Endothelial cell of umbilical vein (primary cell): ENCODE results near the gene LAD1. TPM values are rescaled to one million over a fixed set of nuclear protein-coding genes. Genes with fewer than 3 reads are reported as not detected.

Source experiments
- BruUV-seq: library from RNA; stranded (reverse); fragments of 400-500 nt; replicated peaks from 2 replicates; lab custom pipeline; 2021; lab: Mats Ljungman, UMichigan
- CTCF ChIA-PET: fragments of 300-600, 350-600 bp; sonication (Branson Sonifier 250); formaldehyde crosslinking; loops from one replicate; lab custom pipeline; 2021; ENCODE audit warnings: antibody characterized with exemption, inconsistent platforms; lab: Charles Lee
- POLR2A ChIA-PET: fragments of 300-600, 350-600 bp; sonication (Branson Sonifier 250); formaldehyde crosslinking; loops from one replicate; lab custom pipeline; 2021; ENCODE audit warnings: antibody characterized with exemption, inconsistent platforms; lab: Charles Lee
- DNase-seq: peaks from one replicate; pipeline ENCODE4 v3.0.0-alpha.2; 2011; ENCODE audit warnings: low read depth, low spot score
- FAIRE-seq: peaks from 2 replicates; lab custom pipeline; 2011; peaks lifted over from hg19 to GRCh38; lab: Jason Lieb, UNC
- H2AFZ ChIP-seq: 2 replicates; pipeline ENCODE4 v1.6.0; 2012; ENCODE audit warnings: low read depth, low read length, control low read depth, inconsistent platforms
- H3K27ac ChIP-seq: 2 replicates; pipeline ENCODE4 v1.5.1; 2011; ENCODE audit warnings: low read depth, mild to moderate bottlenecking, control low read depth, low read length, moderate library complexity; ENCODE audit not compliant: insufficient read depth
- H3K27me3 ChIP-seq, 2 experiments: 2 replicates each; pipeline versions ENCODE4 v1.6.0 to v1.6.1; 2011; ENCODE audit warnings: low read length in 2 of 2, mixed read lengths in 1 of 2; ENCODE audit not compliant: control insufficient read depth in 2 of 2, insufficient read depth in 2 of 2
- H3K36me3 ChIP-seq, 2 experiments: 2 replicates in 1 of 2; 3 replicates in 1 of 2; pipeline ENCODE4 v1.5.1; 2011; ENCODE audit warnings: low read length in 2 of 2, mild to moderate bottlenecking in 1 of 2, moderate library complexity in 1 of 2; ENCODE audit not compliant: control insufficient read depth in 2 of 2, insufficient read depth in 2 of 2; ENCODE audit errors: extremely low read depth in 1 of 2
- H3K4me1 ChIP-seq: 3 replicates; pipeline ENCODE4 v1.5.1; 2011; ENCODE audit warnings: mild to moderate bottlenecking, low read length; ENCODE audit not compliant: control insufficient read depth, insufficient read depth; ENCODE audit errors: extremely low read depth
- H3K4me2 ChIP-seq: 2 replicates; pipeline ENCODE4 v1.6.1; 2011; ENCODE audit warnings: low read length, control low read depth, mixed read lengths; ENCODE audit not compliant: insufficient read depth
- H3K4me3 ChIP-seq, 3 experiments: fragments of 200-600 bp in 1 of 3; sonication (generic), shearing (Covaris generic) in 1 of 3; replicated peaks in 1 of 3; 2 replicates each; pipeline ENCODE4 v1.5.1; 2011 to 2016; ENCODE audit warnings: control low read depth in 3 of 3, low read length in 3 of 3, mild to moderate bottlenecking in 2 of 3, inconsistent platforms in 1 of 3, low read depth in 1 of 3, moderate library complexity in 1 of 3; ENCODE audit not compliant: insufficient read depth in 1 of 3
- H3K79me2 ChIP-seq: 2 replicates; pipeline ENCODE4 v1.6.0; 2012; ENCODE audit warnings: low read length, inconsistent platforms; ENCODE audit not compliant: control insufficient read depth, insufficient read depth
- H3K9ac ChIP-seq: replicated peaks from 2 replicates; pipeline ENCODE3; 2011; ENCODE audit warnings: low read length, control low read depth; ENCODE audit not compliant: insufficient read depth; ENCODE audit errors: extremely low read depth
- H3K9me1 ChIP-seq: replicated peaks from 3 replicates; pipeline ENCODE4 v1.6.0; 2011; ENCODE audit warnings: mild to moderate bottlenecking, low read length; ENCODE audit not compliant: control insufficient read depth, insufficient read depth; ENCODE audit errors: extremely low read depth
- H3K9me3 ChIP-seq: replicated peaks from 2 replicates; pipeline ENCODE4 v1.5.1; 2012; ENCODE audit warnings: low read length, inconsistent platforms; ENCODE audit not compliant: control insufficient read depth, insufficient read depth
- H4K20me1 ChIP-seq: replicated peaks from 2 replicates; pipeline ENCODE3; 2011; ENCODE audit warnings: mild to moderate bottlenecking, low read length; ENCODE audit not compliant: control insufficient read depth, insufficient read depth; ENCODE audit errors: extremely low read depth
- EZH2 ChIP-seq: IDR thresholded peaks from 2 replicates; pipeline ENCODE4 v1.6.1; 2012; ENCODE audit warnings: borderline replicate concordance, low read depth, mild to moderate bottlenecking, moderate library complexity, low read length, inconsistent platforms; ENCODE audit not compliant: severe bottlenecking
- FOS ChIP-seq: IDR thresholded peaks from 2 replicates; pipeline ENCODE4 v1.6.1; 2011; ENCODE audit warnings: mild to moderate bottlenecking, low read length, moderate library complexity, borderline replicate concordance; ENCODE audit not compliant: insufficient read depth
- GATA2 ChIP-seq: IDR thresholded peaks from 2 replicates; pipeline ENCODE4 v1.7.0; 2011; ENCODE audit warnings: low read depth, mild to moderate bottlenecking, moderate library complexity, mixed read lengths, low read length; ENCODE audit not compliant: insufficient read length, insufficient read depth
- JUN ChIP-seq: IDR thresholded peaks from 2 replicates; pipeline ENCODE4 v1.6.1; 2011; ENCODE audit warnings: borderline replicate concordance, low read depth; ENCODE audit not compliant: insufficient read length, insufficient read depth
- MYC ChIP-seq: IDR thresholded peaks from one replicate; pipeline ENCODE4 v1.6.1; 2011; ENCODE audit warnings: mild to moderate bottlenecking, low read depth, low read length
- POLR2A ChIP-seq: IDR thresholded peaks from 2 replicates; pipeline ENCODE4 v1.6.1; 2012; ENCODE audit warnings: low read depth, mild to moderate bottlenecking, control low read depth, low read length
- POLR2AphosphoS5 ChIP-seq: IDR thresholded peaks from 2 replicates; pipeline ENCODE4 v1.6.1; 2012; ENCODE audit warnings: low read depth, mild to moderate bottlenecking, control low read depth, low read length, moderate library complexity; ENCODE audit not compliant: insufficient read depth
- dilution Hi-C: fragments of 300-500 bp; cut with MboI; formaldehyde crosslinking; loops from one replicate; pipeline ENCODE4 v1.15.0; 2019; ENCODE audit warnings: low sequenced_read_pairs; ENCODE audit not compliant: extremely low pct_ligation_motif_present
- intact Hi-C: fragments of 100-400 bp; cut with micrococcal nuclease; formaldehyde crosslinking; loops from one replicate; pipeline ENCODE4 v1.10.0; 2022
- polyA plus RNA-seq, 4 experiments: library from polyadenylated mRNA; depleted of rRNA in 3 of 4; stranded (reverse) in 3 of 4; unstranded in 1 of 4; fragments of >200 nt; gene quantifications; 2 replicates each; pipeline versions ENCODE4 v1.2.1 to v1.2.3, GENCODE V29; 2011 to 2012; ENCODE audit warnings: missing spikeins in 1 of 4
- total RNA-seq: library from RNA; stranded (reverse); gene quantifications from 2 replicates; pipeline ENCODE4 v1.2.3, GENCODE V29; 2021
- TF ChIP-seq, protein P1 (sequence below), 2 donors: IDR thresholded peaks; 1 replicate in 1 of 2; 2 replicates in 1 of 2; pipeline ENCODE4 v1.5.1; 2011; ENCODE audit warnings: low read length in 2 of 2, mild to moderate bottlenecking in 2 of 2, moderate library complexity in 2 of 2, control low read depth in 1 of 2, inconsistent platforms in 1 of 2, low read depth in 1 of 2; ENCODE audit not compliant: insufficient read depth in 1 of 2; ENCODE audit errors: extremely low read depth in 1 of 2
- TF ChIP-seq, protein P2 (sequence below): IDR thresholded peaks from 2 replicates; pipeline ENCODE4 v1.6.1; 2011; ENCODE audit not compliant: insufficient read depth, insufficient read length

Gene LAD1
- total and polyA plus RNA-seq, 2 donors (not counting 3 experiments of a cell fraction or from before 2014, with no cell fraction given): not detected

DNA sequence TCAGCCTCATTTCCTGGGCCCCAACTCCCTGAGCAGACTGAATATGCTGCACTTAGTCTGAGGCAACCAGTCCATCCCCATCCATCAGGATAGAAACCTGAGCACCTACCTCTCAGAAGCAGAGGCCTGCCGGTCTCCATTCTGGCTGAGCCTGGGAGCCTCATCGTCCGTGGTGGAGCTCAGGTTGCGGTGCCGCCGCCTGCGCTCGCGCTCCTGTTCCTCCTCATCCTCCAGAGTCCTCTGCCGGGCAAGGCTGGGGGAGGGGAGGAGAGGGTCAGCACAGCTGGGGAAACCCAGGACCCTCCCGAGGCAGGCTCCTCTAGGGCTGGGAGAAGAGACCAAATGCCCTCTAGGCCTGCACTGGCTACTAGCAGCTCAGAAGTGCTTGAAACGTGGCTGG, 10.1 kb downstream of the LAD1 start:
- BruUV-seq: no TSS peak
- dilution Hi-C loops: no loop called here

More for the DNA sequence above, 10.1 kb downstream of the LAD1 start:
- no peak for FAIRE-seq
- intact Hi-C loops: no loop called here
- Histone ChIP-seq H4K20me1 (no peaks in the 10 kb centered on the region), H3K4me2 (no peak overlapping the region), H3K4me3 (no peak overlapping the region), H3K27ac (no peak overlapping the region), H2AFZ (no peak overlapping the region), H3K79me2 (no peaks in the 10 kb centered on the region), H3K9me1 (no peaks in the 10 kb centered on the region), H3K36me3 (no peaks in the 10 kb centered on the region), H3K9ac (no peak overlapping the region), H3K9me3 (no peaks in the 10 kb centered on the region), H3K27me3 (peaks cover 5 to 10% of the 10 kb centered on the region in 2 experiments), H3K4me1 (no peaks in the 10 kb centered on the region)
- TF ChIP-seq FOS (no peak), MYC (no peak), POLR2A (no peak), POLR2AphosphoS5 (no peak), GATA2 (no peak), EZH2 (no peak), JUN (no peak)
- TF ChIP-seq, protein P1, sequence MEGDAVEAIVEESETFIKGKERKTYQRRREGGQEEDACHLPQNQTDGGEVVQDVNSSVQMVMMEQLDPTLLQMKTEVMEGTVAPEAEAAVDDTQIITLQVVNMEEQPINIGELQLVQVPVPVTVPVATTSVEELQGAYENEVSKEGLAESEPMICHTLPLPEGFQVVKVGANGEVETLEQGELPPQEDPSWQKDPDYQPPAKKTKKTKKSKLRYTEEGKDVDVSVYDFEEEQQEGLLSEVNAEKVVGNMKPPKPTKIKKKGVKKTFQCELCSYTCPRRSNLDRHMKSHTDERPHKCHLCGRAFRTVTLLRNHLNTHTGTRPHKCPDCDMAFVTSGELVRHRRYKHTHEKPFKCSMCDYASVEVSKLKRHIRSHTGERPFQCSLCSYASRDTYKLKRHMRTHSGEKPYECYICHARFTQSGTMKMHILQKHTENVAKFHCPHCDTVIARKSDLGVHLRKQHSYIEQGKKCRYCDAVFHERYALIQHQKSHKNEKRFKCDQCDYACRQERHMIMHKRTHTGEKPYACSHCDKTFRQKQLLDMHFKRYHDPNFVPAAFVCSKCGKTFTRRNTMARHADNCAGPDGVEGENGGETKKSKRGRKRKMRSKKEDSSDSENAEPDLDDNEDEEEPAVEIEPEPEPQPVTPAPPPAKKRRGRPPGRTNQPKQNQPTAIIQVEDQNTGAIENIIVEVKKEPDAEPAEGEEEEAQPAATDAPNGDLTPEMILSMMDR (IDR thresholded peaks at IDR 0.05; ENCODE audit: extremely low read depth in 1 of 2, insufficient read depth in 1 of 2, low read depth in 1 of 2, low read length in 2 of 2): no peak
- TF ChIP-seq, protein P2, sequence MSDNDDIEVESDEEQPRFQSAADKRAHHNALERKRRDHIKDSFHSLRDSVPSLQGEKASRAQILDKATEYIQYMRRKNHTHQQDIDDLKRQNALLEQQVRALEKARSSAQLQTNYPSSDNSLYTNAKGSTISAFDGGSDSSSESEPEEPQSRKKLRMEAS: no peak
- POLR2A ChIA-PET: interaction anchor here (0.7 kb wide), 1 partner anchor 363 kb away, joined by 9 read pairs; no protein-coding TSS in a partner anchor
- no peak for DNase-seq
- CTCF ChIA-PET: interaction anchor here (0.8 to 1.9 kb wide), 6 partner anchors 9 to 124 kb away, joined by 3 to 6 read pairs (median 4); no protein-coding TSS in a partner anchor
